Neutrophil (primary cell): ENCODE results near the gene SRRM3.
"Not testable (repeated sequence)": the region's sequence is repeated elsewhere in the genome, so short reads cannot be mapped to it uniquely, and the experiment has no call there.

Experiments
- H3K27ac ChIP-seq: fragments of 200-600 bp; sonication (generic); 2 replicates; pipeline ENCODE4 v1.5.1; 2016; ENCODE audit warnings: mild to moderate bottlenecking, moderate library complexity
- H3K27me3 ChIP-seq: fragments of 200-600 bp; sonication (generic); 2 replicates; pipeline ENCODE4 v1.6.0; 2016; ENCODE audit warnings: mild to moderate bottlenecking
- H3K36me3 ChIP-seq: fragments of 200-600 bp; sonication (generic); 2 replicates; pipeline ENCODE4 v1.5.1; 2017
- H3K4me1 ChIP-seq, 2 experiments: fragments of 200-600 bp in 1 of 2; sonication (generic) in 1 of 2; 1 replicate in 1 of 2; 2 replicates in 1 of 2; pipeline versions ENCODE4 v1.5.1 to v1.6.1; 2013 to 2016; ENCODE audit warnings: low read depth in 1 of 2, low read length in 1 of 2, mild to moderate bottlenecking in 1 of 2, moderate library complexity in 1 of 2; ENCODE audit not compliant: control insufficient read depth in 1 of 2, insufficient read depth in 1 of 2
- H3K4me3 ChIP-seq, 2 experiments: fragments of 200-600 bp in 1 of 2; sonication (generic) in 1 of 2; 1 replicate in 1 of 2; 2 replicates in 1 of 2; pipeline ENCODE4 v1.5.1; 2013 to 2016; ENCODE audit warnings: low read depth in 1 of 2, low read length in 1 of 2, mild to moderate bottlenecking in 1 of 2, moderate library complexity in 1 of 2
- H3K9me3 ChIP-seq: fragments of 200-600 bp; sonication (generic); 2 replicates; pipeline ENCODE4 v1.5.1; 2016
- TF ChIP-seq, protein P1 (sequence below): fragments of 200-600 bp; sonication (generic); IDR thresholded peaks from 2 replicates; pipeline ENCODE4 v1.5.1; 2016; ENCODE audit warnings: antibody characterized with exemption

Gene SRRM3

DNA sequence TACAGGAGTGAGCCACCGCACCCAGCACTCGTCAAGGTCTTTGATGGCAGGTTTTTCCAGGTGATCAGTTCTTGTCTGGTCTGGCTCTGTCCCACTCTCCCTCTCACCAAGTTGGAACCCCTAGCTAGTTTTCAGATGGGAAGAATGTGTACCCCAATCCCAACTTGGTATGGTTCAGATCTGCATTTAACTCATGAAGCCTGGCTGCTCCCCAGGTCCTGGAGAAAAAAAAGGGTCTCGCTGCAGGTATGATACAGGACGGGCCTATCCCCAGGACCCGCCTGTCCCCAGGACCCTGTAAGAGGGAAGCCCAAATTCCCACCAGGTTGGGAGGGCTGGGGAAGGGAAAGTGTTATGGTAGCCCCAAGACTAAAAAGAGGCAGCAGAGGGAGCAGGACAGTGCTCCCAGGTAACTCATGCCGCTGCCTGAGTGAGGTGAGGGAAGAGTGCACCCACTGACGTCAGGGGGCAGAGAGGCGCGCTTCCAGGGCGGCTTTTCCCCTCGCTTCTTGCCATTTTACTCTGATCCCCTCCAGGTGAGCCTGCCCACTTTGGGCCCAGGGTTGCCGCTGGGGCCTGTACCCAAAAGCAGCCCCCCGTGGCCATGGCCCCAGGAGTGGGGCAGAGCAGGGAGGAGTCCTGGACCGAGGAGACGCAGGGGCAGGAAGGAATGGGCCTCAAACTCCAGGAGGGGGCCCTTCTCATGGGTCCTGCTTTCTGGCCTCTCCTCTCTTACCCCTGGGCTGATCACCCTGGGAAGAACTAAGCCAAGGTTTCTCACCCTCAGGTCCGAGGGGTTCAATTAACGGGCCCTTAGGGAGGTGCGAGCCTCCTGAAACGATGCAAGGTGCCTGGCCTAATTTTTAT, 36.4 kb upstream of the SRRM3 start:
- H3K4me1 ChIP-seq: peaks cover 4 to 11% of the 10 kb centered on the region in 2 experiments
- H3K9me3 ChIP-seq: no peaks in the 10 kb centered on the region
- no peaks in the 10 kb centered on the region for H3K27me3 ChIP-seq
- TF ChIP-seq, protein P1, sequence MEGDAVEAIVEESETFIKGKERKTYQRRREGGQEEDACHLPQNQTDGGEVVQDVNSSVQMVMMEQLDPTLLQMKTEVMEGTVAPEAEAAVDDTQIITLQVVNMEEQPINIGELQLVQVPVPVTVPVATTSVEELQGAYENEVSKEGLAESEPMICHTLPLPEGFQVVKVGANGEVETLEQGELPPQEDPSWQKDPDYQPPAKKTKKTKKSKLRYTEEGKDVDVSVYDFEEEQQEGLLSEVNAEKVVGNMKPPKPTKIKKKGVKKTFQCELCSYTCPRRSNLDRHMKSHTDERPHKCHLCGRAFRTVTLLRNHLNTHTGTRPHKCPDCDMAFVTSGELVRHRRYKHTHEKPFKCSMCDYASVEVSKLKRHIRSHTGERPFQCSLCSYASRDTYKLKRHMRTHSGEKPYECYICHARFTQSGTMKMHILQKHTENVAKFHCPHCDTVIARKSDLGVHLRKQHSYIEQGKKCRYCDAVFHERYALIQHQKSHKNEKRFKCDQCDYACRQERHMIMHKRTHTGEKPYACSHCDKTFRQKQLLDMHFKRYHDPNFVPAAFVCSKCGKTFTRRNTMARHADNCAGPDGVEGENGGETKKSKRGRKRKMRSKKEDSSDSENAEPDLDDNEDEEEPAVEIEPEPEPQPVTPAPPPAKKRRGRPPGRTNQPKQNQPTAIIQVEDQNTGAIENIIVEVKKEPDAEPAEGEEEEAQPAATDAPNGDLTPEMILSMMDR: no peak
- peak overlapping the region; percentile 92 for H3K27ac ChIP-seq
- no peaks in the 10 kb centered on the region for H3K36me3 ChIP-seq
- H3K4me3 ChIP-seq: no peak overlapping the region

DNA sequence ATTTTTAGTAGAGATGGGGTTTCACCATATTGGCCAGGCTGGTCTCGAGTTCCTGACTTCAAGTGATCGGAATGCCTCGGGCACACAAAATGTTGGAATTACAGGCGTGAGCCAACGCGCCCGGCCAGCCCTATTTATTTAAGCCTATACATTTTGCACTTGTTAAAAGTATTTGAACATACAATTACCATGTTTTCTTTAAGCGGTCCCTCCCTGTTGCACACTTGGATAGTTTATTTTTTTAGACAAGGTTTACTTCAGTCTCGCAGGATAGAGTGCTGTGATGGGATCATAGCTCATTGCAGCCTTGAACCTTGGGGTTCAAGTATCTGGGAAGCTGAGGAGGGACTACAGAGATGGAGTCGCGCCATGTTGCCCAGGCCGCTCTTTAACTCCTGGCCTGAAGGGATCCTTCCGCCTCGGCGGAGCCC, 35.7 kb upstream of the SRRM3 start:
- TF ChIP-seq, protein P1: no peak
- H3K36me3 ChIP-seq: no peaks in the 10 kb centered on the region

DNA sequence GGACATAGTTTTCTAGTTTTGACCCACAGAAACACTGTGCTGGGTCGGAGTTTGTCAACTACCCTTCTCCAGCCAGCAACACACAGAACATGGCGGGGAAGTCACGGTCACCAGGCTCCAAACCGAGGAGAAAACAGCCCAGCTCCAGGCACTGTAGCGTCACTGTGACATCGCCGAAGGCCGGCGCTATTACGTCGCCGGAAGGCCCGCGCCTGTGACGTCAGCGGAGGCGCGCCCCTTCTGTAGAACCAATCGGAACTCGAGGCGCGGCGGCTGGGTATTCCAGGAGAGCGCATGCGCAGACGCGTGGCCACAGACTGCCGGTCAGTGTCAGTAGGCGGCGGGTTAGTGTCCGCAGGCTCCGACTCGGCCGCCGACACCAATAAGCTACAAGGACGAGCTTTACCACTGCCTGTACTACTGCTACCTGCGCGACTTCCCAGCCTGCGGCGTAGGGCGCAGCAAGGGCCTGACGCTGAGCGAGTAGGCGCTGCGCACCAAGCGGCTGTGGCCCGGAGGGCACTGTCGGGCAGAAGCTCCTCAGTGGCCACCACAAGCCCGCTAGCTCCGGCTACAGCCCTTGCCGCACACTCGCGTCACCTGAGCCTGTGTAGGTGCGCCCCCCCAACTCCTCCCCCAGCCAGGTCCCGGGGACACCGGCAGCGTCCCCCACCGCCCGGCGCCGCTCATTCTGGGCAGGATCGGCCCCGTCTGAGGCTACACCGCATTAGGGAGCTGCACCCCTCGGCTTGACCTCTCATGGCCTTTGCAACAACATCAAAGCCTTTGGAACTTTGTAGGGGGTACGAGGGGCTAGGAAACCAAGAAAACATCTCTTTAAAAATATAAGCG, 35.1 kb upstream of the SRRM3 start:
- Histone ChIP-seq H3K27ac (peak overlapping the region; percentile 92), H3K9me3 (no peaks in the 10 kb centered on the region), H3K27me3 (no peaks in the 10 kb centered on the region), H3K4me1 (peaks cover 4 to 11% of the 10 kb centered on the region in 2 experiments), H3K4me3 (peak overlapping the region; percentile 67 to 80), H3K36me3 (no peaks in the 10 kb centered on the region)
- TF ChIP-seq, protein P1: peak; percentile 57

More for the DNA sequence above, 35.7 kb upstream of the SRRM3 start:
- H3K27me3 ChIP-seq: no peaks in the 10 kb centered on the region
- H3K9me3 ChIP-seq: no peaks in the 10 kb centered on the region
- H3K27ac ChIP-seq: peak overlapping the region; percentile 92
- peaks cover 4 to 11% of the 10 kb centered on the region in 2 experiments for H3K4me1 ChIP-seq
- H3K4me3 ChIP-seq: peak overlapping the region; percentile 67 to 80

DNA sequence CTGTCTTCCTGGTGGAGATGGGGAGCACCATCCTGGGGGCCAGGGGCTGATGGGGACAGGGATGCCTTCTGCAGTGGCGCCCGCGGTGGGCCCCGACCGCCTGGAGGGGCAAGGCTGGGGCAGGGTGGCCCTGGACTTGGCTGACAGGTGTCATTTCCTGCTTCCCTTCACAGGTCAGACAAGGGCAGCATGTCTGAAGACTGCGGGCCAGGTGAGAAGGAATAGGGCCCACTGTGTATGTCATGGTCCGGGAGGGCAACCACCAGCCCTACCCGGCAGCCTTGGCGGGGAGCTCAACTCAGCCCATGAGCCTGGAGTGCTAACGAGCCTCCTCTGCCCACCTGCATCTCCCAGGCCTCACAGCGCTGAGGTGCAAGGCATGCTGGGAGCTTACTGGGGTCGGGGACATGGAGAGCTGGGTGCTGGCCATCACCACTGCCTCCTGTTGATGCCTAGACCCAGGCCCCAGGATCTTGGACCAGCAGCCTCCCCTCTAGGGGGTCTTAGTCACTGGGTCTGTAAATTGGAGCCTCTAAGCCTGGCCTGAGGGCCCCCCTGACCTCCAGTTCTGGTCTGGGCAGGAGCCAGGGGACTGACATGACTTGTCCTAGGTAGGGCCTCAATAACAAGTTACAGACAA, 28.0 kb upstream of the SRRM3 start:
- no peaks in the 10 kb centered on the region for H3K9me3 ChIP-seq
- no peak overlapping the region for H3K4me3 ChIP-seq
- TF ChIP-seq, protein P1: no peak

DNA sequence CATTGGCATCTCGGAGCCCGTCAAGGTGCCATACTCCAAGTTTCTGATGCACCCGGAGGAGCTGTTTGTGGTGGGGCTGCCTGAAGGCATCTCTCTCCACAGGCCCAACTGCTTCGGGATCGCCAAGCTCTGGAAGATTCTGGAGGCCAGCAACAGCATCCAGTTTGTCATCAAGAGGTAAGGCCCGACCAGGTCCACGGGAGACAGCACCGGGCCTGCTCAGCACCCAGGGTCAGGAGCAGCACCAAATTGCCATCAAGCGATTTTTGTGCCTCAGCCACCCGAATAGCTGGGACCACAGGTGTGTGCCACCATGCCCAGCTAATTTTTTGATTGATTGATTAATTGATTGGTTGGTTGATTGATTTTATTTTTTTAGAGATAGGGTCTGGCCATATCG, 24.7 kb upstream of the SRRM3 start:
- H3K9me3 ChIP-seq, H3K4me1 ChIP-seq, H3K27me3 ChIP-seq, H3K27ac ChIP-seq, H3K4me3 ChIP-seq, H3K36me3 ChIP-seq: not testable (repeated sequence)

More for the DNA sequence above, 28.0 kb upstream of the SRRM3 start:
- Histone ChIP-seq H3K27ac (no peak overlapping the region), H3K27me3 (no peaks in the 10 kb centered on the region), H3K4me1 (peaks cover 6 to 8% of the 10 kb centered on the region in 2 experiments), H3K36me3 (no peaks in the 10 kb centered on the region)
